HFFc6 (cell line): ENCODE measurements around the gene REM2. TPM values are rescaled to one million over a fixed set of nuclear protein-coding genes. Genes with fewer than 3 reads are reported as not detected.

ENCODE experiments used
- DNase-seq: peaks from one replicate; pipeline ENCODE4 v3.0.0-alpha.2; 2018
- H3K27ac Mint-ChIP-seq: 2 replicates; pipeline ENCODE4 v1.8.0; 2020; ENCODE audit warnings: mild to moderate bottlenecking, mixed read lengths
- H3K27me3 Mint-ChIP-seq: 2 replicates; pipeline ENCODE4 v1.8.0; 2021; ENCODE audit warnings: mild to moderate bottlenecking, moderate library complexity, mixed read lengths; ENCODE audit not compliant: insufficient read depth
- H3K36me3 Mint-ChIP-seq: 2 replicates; pipeline ENCODE4 v1.8.0; 2021; ENCODE audit warnings: low read depth, mixed read lengths
- H3K4me1 Mint-ChIP-seq: 2 replicates; pipeline ENCODE4 v1.8.0; 2020; ENCODE audit warnings: low read depth, mixed read lengths
- H3K4me3 Mint-ChIP-seq: 2 replicates; pipeline ENCODE4 v1.8.0; 2020; ENCODE audit warnings: mild to moderate bottlenecking, moderate library complexity, mixed read lengths
- H3K9me3 Mint-ChIP-seq: 2 replicates; pipeline ENCODE4 v1.8.0; 2020; ENCODE audit warnings: mild to moderate bottlenecking, mixed read lengths
- total RNA-seq, 6 experiments: library from RNA; stranded (reverse); fragmentation: NEBNext Ultra II Directional; extraction: Animal tissue kit (Norgen Biotek cat#: 25700); gene quantifications; 2 replicates in 1 of 6; 3 replicates in 5 of 6; pipeline ENCODE4 v1.2.3, GENCODE V29; 2021
- TF ChIP-seq, protein P1 (sequence below): fragments of 200-600 bp; sonication (generic); IDR thresholded peaks from 2 replicates; pipeline ENCODE4 v1.5.0; 2021; ENCODE audit warnings: antibody characterized with exemption, mild to moderate bottlenecking

REM2 gene
- total RNA-seq, 6 experiments from 2014 or later: 0.09 to 0.17 (median 0.14) TPM; not detected in 2

DNA sequence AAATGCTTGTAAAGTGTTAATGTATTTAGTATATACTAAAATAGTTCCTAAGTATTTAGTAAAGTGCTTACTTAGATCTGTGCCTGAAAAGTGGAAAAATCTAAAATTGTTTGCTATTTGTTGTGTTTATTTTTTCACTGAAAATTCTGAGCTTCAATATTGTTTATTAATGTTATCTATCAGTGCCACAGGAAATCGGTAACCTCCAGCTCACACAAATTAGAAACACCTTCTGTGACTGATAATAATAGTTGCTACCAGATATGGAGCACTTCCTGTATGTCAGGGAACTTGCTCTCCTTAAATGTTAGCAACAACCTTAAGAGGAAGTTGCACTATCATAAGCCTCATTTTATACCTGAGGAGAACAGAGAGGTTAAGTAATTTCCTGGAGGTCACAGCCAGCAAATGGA, 12.2 kb upstream of the REM2 start:
- Mint-ChIP-seq H3K27ac (peak overlapping the region; percentile 97), H3K4me3 (peak overlapping the region; percentile 91), H3K27me3 (peaks cover 1% of the 10 kb centered on the region; the same call in 1 of the 2 replicates), H3K4me1 (peaks cover 36% of the 10 kb centered on the region), H3K9me3 (no peaks in the 10 kb centered on the region), H3K36me3 (peaks cover 12% of the 10 kb centered on the region)
- TF ChIP-seq, protein P1, sequence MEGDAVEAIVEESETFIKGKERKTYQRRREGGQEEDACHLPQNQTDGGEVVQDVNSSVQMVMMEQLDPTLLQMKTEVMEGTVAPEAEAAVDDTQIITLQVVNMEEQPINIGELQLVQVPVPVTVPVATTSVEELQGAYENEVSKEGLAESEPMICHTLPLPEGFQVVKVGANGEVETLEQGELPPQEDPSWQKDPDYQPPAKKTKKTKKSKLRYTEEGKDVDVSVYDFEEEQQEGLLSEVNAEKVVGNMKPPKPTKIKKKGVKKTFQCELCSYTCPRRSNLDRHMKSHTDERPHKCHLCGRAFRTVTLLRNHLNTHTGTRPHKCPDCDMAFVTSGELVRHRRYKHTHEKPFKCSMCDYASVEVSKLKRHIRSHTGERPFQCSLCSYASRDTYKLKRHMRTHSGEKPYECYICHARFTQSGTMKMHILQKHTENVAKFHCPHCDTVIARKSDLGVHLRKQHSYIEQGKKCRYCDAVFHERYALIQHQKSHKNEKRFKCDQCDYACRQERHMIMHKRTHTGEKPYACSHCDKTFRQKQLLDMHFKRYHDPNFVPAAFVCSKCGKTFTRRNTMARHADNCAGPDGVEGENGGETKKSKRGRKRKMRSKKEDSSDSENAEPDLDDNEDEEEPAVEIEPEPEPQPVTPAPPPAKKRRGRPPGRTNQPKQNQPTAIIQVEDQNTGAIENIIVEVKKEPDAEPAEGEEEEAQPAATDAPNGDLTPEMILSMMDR: no peak
- no peak for DNase-seq

DNA sequence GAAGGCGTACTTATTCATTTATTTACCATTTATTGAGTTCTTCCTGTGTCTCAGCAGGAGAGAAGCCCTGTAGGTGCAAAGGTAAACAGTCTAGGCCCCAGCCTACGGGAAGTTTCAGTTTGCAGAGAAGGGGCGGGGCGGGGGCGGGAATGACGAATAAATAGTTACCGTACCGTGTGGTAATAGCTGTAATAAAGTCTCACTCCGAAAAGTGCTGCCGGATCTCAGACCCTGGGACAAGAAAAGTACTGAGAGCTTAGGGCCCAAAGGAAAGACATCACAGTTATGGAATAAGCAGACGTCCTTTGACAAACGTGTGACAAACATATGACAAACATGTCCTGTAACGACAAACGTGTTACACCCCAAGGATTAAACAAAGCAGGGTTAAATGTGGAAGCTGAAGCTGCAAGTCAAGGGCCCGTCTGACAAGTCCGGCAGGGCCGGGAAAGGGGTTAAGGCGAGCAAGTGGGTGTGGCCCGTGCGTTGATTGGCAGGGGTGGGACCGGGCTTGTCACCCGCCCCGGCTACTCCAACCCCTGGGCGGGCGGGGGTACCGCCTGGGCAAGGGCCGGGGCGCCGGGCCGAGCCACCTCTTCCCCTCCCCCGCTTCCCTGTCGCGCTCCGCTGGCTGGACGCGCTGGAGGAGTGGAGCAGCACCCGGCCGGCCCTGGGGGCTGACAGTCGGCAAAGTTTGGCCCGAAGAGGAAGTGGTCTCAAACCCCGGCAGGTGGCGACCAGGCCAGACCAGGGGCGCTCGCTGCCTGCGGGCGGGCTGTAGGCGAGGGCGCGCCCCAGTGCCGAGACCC, 11.6 kb upstream of the REM2 start, which contains the start of gene LRP10:
Gene LRP10, plus strand, starts transcription at position 517 of the 809 bp plus-strand sequence. CDS start 564 bp downstream, outside the sequence.
- Mint-ChIP-seq H3K27ac (peak within 1 kb of the TSS; percentile 97), H3K36me3 (peaks cover 17% of the 10 kb centered on the region), H3K27me3 (peaks cover 1% of the 10 kb centered on the region; the same call in 1 of the 2 replicates), H3K9me3 (no peaks in the 10 kb centered on the region), H3K4me3 (peak within 1 kb of the TSS; percentile 91), H3K4me1 (peaks cover 30% of the 10 kb centered on the region)
- peak; percentile 80 for DNase-seq
- TF ChIP-seq, protein P1: no peak

DNA sequence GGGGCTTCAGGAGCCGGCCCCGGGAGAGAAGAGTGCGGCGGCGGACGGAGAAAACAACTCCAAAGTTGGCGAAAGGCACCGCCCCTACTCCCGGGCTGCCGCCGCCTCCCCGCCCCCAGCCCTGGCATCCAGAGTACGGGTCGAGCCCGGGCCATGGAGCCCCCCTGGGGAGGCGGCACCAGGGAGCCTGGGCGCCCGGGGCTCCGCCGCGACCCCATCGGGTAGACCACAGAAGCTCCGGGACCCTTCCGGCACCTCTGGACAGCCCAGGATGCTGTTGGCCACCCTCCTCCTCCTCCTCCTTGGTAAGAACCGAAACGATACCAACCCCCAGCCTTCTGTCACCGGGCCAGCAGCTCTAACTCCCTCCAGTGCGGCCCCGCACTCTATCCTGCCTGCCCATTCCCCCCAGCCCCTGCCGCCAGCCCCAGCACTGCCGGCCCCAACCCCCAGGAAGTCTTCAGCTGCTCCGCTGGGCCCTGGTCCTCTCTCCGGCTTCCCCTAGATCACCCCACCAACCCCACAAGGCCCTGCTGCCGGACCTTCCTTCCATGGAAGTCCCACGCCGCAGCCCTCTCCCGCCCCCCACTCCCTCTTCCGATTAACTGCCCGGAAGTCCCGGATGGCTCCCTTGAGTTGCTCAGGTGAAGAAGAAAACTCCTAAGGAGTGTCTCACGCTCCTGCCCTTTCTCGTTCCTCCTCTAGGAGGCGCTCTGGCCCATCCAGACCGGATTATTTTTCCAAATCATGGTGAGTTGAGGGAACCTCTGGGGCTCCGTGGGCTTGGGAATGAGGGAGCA, 10.8 kb upstream of the REM2 start:
- no peaks in the 10 kb centered on the region for H3K9me3 Mint-ChIP-seq
- peaks cover 1% of the 10 kb centered on the region; the same call in 1 of the 2 replicates for H3K27me3 Mint-ChIP-seq
- H3K4me3 Mint-ChIP-seq: peak overlapping the region; percentile 91
- peak overlapping the region; percentile 97 for H3K27ac Mint-ChIP-seq
- TF ChIP-seq, protein P1: peak; percentile 95
- H3K36me3 Mint-ChIP-seq: peaks cover 17% of the 10 kb centered on the region
- peak; percentile 76 for DNase-seq
- peaks cover 30% of the 10 kb centered on the region for H3K4me1 Mint-ChIP-seq

DNA sequence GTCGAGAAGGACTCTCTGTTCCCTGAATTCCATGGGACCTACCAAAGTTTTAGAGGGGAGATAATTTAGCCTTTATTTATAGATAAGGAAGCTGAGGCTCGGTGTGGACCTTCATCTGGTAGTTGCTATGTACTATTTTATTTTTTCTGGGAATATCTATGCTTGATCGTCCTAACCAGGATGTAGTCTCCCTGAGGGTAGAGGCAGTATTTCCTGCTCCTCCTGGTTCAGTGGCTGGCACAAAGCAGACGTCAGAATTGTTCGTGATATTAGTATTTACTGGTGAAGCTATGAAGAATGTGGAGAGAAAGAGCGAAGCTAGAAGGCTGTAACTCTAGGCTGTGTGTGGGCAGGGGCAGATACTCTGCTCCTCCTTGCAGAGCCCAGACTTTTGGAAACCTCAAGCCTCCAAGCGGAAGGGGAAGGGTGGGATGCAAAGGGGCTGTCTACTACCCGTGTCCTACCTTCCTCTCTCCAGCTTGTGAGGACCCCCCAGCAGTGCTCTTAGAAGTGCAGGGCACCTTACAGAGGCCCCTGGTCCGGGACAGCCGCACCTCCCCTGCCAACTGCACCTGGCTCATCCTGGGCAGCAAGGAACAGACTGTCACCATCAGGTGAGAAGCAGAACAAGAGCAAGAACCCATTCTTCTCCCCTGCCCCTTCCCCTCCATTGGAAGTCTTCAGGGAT, 10.0 kb upstream of the REM2 start:
- H3K9me3 Mint-ChIP-seq: no peaks in the 10 kb centered on the region

More for the DNA sequence above, 10.0 kb upstream of the REM2 start:
- Mint-ChIP-seq H3K27me3 (peaks cover 1% of the 10 kb centered on the region; the same call in 1 of the 2 replicates), H3K36me3 (peaks cover 22% of the 10 kb centered on the region), H3K4me3 (peak overlapping the region; percentile 91), H3K4me1 (peaks cover 30% of the 10 kb centered on the region), H3K27ac (peak overlapping the region; percentile 88)
- DNase-seq: peak; percentile 34
- TF ChIP-seq, protein P1: 0 out of 2 replicates have a peak, but pooled peaks have one; percentile 4
